ENCODE data around the gene SCAMP1. TPM values are rescaled to one million over a fixed set of nuclear protein-coding genes. Genes with fewer than 3 reads are reported as not detected.
"Not testable (repeated sequence)": the region's sequence is repeated elsewhere in the genome, so short reads cannot be mapped to it uniquely, and the experiment has no call there.

SCAMP1 gene
- total and polyA plus RNA-seq, 8 donors, result 31.9 to 58.2 (median 46.1) TPM

- peak in 1 of 4 donors; percentile 20 for DNase-seq
- Histone ChIP-seq H3K4me1 (no peaks in the 10 kb centered on the region), H3K27me3 (no peaks in the 10 kb centered on the region), H3K9me3 (peaks cover 0 to 32% of the 10 kb centered on the region in 2 donors), H3K27ac (no peak overlapping the region), H3K4me3 (no peak overlapping the region), H3K36me3 (peaks cover 0 to 5% of the 10 kb centered on the region in 2 donors)
- intact Hi-C loops (cut with DNase I), result no loop called here
- TF ChIP-seq, protein P1, sequence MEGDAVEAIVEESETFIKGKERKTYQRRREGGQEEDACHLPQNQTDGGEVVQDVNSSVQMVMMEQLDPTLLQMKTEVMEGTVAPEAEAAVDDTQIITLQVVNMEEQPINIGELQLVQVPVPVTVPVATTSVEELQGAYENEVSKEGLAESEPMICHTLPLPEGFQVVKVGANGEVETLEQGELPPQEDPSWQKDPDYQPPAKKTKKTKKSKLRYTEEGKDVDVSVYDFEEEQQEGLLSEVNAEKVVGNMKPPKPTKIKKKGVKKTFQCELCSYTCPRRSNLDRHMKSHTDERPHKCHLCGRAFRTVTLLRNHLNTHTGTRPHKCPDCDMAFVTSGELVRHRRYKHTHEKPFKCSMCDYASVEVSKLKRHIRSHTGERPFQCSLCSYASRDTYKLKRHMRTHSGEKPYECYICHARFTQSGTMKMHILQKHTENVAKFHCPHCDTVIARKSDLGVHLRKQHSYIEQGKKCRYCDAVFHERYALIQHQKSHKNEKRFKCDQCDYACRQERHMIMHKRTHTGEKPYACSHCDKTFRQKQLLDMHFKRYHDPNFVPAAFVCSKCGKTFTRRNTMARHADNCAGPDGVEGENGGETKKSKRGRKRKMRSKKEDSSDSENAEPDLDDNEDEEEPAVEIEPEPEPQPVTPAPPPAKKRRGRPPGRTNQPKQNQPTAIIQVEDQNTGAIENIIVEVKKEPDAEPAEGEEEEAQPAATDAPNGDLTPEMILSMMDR (IDR thresholded peaks at IDR 0.05), result no peak
- no peak for ATAC-seq
Observed at GRCh38 chr5:78387468-78388153, 27.2 kb downstream of the SCAMP1 start.

DNA sequence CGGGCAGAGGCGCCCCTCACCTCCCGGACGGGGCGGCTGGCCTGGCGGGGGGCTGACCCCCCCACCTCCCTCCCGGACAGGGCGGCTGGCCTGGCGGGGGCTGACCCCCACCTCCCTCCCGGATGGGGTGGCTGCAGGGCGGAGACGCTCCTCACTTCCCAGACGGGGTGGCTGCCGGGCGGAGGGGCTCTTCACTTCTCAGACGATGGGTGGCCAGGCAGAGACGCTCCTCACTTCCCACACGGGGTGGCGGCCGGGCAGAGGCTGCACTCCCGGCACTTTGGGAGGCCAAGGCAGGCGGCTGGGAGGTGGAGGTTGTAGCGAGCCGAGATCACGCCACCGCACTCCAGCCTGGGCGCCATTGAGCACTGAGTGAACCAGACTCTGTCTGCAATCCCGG, 30.9 kb downstream of the SCAMP1 start:
- intact Hi-C loops (cut with DNase I); H3K27ac ChIP-seq; H3K4me3 ChIP-seq; H3K4me1 ChIP-seq; H3K27me3 ChIP-seq; DNase-seq; ATAC-seq; H3K36me3 ChIP-seq: not testable (repeated sequence)
- H3K9me3 ChIP-seq, result peaks cover 0 to 10% of the 10 kb centered on the region in 2 donors

DNA sequence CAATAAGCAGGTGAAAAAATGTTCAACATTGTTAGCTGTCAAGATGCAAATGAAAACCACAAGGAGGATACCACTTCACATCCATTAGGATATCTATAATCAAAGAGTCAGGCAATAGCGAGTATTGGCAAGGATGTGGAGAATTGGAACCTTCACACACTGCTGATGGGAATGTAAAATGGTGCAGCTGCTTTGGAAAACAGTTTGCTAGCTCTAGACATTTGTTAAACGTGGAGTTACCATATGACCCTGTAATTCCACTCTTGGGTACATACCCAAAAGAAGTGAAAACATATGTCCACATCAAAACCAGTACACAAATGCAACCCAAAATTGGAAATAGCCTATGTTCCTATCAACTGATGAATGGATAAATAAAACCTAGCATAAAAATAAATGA, 37.4 kb downstream of the SCAMP1 start:
- TF ChIP-seq, protein P1 (IDR thresholded peaks at IDR 0.05), result no peak
- DNase-seq (no peak), ATAC-seq (no peak)
- H3K36me3 ChIP-seq, result no peaks in the 10 kb centered on the region
- H3K4me3 ChIP-seq, result no peak overlapping the region
- no peak overlapping the region for H3K27ac ChIP-seq
- H3K27me3 ChIP-seq, result no peaks in the 10 kb centered on the region
- H3K4me1 ChIP-seq, result no peaks in the 10 kb centered on the region
- intact Hi-C loops (cut with DNase I), result no loop called here
- no peaks in the 10 kb centered on the region for H3K9me3 ChIP-seq

- Histone ChIP-seq H3K9me3 (no peaks in the 10 kb centered on the region), H3K4me1 (no peaks in the 10 kb centered on the region), H3K27ac (no peak overlapping the region), H3K36me3 (no peaks in the 10 kb centered on the region), H3K27me3 (no peaks in the 10 kb centered on the region), H3K4me3 (no peak overlapping the region)
- ATAC-seq (no peak), DNase-seq (no peak)
- intact Hi-C loops (cut with DNase I), result no loop called here
- TF ChIP-seq, protein P1 (IDR thresholded peaks at IDR 0.05), result no peak
Observed at GRCh38 chr5:78399116-78399515, 38.7 kb downstream of the SCAMP1 start.

DNA sequence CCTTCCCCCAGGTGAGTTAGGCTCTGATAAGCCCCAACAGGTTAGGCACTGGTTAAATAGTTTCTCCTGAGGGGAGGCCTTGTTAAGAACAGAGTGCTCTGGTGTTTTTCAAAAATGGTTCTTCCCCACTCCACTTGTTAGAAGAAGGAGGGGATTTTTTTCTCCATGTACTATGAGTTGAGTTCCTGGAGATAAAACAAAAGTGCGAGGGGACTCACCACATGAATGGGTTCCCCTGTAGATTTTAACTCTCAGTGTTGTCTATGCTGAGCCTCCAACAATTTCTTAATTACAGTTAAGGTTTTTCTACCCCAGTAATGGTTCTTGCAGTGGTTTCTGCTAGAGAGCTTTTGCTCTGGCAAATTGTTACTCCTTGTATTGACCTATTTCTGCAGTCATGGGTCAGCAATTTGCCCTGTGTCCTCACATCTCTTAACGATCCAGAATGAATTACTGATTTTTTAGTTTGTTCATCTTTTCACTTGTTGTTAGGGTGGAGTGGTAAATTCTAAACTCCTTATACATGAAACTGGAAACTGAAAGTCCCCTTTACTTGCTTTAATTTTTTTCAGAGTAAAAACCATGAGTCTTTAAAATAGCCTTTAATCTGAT, 44.4 kb downstream of the SCAMP1 start:
- no peak overlapping the region for H3K27ac ChIP-seq
- TF ChIP-seq, protein P1 (IDR thresholded peaks at IDR 0.05), result no peak
- H3K4me3 ChIP-seq, result no peak overlapping the region
- H3K4me1 ChIP-seq, result no peaks in the 10 kb centered on the region
- H3K27me3 ChIP-seq, result no peaks in the 10 kb centered on the region
- ATAC-seq, result no peak
- intact Hi-C loops (cut with DNase I), result no loop called here
- H3K9me3 ChIP-seq, result no peaks in the 10 kb centered on the region
- DNase-seq, result no peak
- H3K36me3 ChIP-seq, result no peaks in the 10 kb centered on the region

Data from left lung (tissue), 10 donors.